NCI-H1105 (cell line): ENCODE data around the gene WDFY3.
"Not testable (repeated sequence)": the region's sequence is repeated elsewhere in the genome, so short reads cannot be mapped to it uniquely, and the experiment has no call there.

Experiments
- DNase-seq: peaks from one replicate; lab custom pipeline; 2025; lab: John Stamatoyannopoulos, UW

WDFY3 gene

DNA sequence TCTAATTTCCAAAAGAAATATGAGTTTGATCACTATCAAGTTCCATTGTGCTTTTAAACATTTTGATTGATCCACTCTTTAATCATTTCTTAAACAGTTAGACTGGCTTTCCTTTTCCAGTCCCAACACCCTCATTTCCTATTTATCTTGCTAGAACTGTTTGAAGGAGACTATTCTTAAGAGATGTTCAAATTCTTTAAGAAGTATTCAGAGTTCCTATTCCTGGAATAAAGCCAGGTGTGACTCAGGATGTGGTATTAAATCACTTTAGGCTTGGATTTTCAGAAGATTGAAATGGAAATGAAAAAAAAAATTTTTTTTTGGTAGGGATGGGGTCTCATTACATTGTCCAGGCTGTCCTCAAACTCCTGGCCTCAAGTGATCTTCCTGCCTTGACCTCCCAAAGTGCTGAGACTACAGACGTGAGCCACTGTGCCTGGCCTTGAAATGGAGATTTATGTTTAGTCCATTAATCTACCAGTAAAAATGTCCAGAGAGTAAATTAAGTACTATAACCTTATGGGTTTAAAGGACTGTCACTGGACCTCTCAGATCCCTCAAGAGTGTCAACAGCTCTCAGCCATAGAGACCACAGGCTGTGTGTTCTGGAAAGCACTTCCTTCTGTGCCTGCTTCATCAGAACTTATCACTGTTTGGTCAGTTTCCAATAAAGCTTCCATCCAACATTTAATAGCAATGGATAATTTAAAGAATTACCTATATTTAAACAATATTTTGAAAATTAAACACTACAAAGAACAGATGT is 292.8 kb downstream of the WDFY3 start:
- DNase-seq, result no peak

GRCh38 chr4:84672177-84672576 is 294.3 kb downstream of the WDFY3 start:
- no peak for DNase-seq

DNA sequence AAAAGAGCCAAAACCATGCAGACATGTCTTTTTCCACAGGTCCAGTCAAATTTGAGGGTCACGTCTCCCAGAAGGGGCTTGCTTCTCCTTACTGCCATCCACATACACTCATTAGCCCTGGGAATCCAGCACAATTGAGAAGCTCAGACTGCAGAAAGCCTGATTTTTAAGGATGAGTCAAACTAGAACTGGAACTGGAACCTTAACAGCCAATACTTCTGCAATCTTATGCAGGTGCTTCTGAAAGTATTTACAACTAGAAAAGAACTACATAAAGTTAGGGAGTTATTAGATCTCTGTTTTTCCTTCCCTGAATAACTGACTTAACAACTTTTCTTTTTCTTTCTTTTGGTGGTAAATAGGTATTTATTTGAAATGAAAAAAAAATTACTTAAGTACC is 297.3 kb downstream of the WDFY3 start:
- no peak for DNase-seq

DNA sequence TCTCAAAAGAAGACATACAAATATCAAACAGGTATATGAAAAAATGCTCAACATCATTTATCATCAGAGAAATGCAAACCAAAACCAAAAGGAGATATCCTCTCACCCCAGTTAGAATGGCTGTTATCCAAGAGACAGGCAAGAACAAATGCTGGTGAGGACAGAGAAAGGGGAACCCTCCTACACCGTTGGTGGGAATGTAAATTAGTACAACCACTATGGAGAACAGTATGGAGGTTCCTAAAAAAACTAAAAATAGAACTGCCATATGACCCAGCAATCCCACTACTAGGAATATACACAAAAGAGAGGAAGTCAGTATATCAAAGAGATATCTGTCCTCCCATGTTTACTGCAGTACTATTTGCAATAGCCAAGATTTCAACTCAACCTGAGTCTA is 300.1 kb downstream of the WDFY3 start:
- DNase-seq, result no peak

DNA sequence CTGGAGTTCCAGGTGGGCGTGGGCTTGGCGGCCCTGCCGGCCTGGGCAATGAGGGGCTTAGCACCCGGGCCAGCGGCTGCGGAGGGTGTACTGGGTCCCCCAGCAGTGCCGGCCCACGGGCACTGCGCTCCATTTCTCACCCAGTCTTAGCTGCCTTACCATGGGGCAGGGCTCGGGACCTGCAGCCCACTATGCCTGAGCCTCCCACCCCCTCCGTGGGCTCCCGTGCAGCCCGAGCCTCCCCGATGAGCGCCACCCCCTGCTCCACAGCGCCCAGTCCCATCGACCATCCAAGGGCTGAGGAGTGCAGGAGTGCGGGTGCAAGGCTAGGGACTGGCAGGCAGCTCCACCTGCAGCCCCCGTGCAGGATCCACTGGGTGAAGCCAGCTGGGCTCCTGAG is 301.7 kb downstream of the WDFY3 start:
- DNase-seq, result not testable (repeated sequence)

- no peak for DNase-seq
These were observed 305.1 kb downstream of the WDFY3 start for GRCh38 chr4:84661191-84661939.

- no peak for DNase-seq
These were observed 305.9 kb downstream of the WDFY3 start for GRCh38 chr4:84660606-84661005.

DNA sequence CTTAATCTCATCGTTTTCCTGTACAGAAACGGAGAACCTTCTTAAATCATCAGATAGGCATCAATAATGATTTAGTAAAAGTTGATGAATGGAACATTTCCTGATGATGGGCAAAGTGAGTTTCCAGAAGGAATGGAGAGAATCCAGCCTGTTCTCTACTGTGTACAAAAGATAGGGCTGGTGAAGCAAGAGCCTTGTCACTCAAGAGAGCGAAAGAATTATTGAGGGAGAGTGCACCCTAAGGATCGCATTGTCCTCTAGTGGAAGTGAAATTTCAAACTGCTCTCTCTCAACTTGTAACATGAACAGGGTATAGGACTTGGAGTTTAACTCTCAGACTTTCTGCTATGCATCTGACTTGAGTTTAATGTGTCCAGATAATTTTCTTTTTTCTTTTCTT is 314.0 kb downstream of the WDFY3 start:
- no peak for DNase-seq

DNA sequence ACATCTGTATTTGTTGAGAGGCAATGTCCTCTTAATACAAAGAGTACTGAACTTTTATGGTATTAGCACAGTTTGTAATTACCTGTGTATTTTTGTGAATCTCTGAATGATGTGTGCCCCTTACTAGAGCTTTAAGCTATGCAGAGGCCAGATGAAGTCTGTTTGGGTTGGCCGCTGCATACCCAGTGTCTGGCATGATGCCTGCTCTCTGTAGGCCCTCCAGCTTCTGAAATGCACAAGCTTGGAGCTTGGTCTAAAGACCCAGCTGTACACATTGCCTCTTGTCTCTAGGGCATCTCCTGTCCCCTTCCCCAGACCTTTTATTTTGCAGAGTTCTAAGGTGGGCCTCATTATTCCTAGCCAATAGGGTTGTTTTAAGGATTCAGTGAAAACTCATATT is 315.0 kb downstream of the WDFY3 start:
- DNase-seq, result no peak

GRCh38 chr4:84648863-84649647 is 317.4 kb downstream of the WDFY3 start:
- DNase-seq, result no peak

DNA sequence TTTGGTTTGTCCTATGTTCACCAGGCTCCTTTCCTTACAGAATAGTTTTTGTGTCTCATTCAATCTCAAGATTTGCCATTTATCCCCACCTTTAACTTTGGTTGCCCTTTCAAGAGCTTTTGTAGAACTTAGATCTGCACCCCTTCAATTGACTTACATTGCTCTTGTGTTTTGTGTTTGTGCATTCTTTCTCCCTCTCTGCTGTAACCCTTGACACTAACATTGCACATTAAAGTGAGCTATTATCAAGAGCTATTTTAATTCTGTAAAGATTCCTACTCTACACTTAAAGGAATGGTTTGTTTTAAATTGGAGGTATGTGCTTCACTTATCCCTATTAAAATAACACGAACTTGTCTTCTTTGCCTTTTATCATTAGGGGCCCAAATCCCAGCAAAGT is 318.3 kb downstream of the WDFY3 start:
- DNase-seq, result no peak

DNA sequence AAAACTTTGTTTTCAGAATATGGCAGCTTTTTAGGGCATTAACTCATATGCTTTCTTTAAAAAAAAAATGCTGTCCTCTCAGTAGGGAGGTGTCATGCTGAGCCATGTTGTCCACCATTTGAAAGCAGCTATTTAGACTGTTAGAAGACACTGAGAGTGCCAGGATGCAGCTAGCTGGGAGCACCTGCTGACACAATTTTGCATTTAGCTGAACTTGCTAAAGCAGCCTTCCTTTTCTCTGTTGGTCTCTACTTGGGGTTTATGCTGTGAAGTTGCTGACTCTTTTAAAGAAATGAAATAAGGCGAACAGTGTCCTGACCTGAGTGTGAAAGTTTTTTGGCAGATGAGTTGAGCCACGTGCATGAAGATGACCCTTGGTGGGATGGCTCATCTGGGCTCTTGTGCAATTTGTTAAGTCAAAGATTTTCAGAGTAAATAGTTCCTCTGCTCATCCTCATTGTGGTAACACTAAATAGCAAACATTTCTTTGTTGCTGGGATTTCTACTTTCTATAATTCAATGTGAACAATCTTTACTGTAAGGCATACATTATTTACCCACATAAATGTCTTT is 319.1 kb downstream of the WDFY3 start:
- DNase-seq, result no peak

- no peak for DNase-seq
These were observed 322.4 kb downstream of the WDFY3 start for GRCh38 chr4:84644087-84644486.

GRCh38 chr4:84639145-84639544 is 327.3 kb downstream of the WDFY3 start:
- DNase-seq, result no peak

DNA sequence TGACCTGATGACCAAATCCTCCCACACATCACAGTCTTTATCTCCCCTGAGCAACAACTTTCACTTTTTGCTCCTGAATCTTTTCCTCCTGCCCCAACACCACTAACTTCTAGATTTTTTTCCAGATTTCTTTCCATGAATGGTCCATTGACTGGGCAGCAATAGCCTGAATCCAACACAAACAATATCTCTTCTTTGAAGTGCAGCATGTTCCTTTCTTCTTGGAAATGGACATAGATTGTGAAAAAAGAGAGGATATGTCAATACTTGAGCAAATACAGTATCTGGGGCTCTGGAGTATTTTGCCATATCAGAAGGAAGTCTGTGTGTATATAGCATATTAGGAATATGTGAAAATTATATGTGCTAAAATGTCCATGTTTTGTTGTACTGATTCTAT is 328.4 kb downstream of the WDFY3 start:
- DNase-seq, result no peak

- DNase-seq, result no peak
These were observed 331.5 kb downstream of the WDFY3 start for GRCh38 chr4:84634961-84635360.

- no peak for DNase-seq
These were observed 334.4 kb downstream of the WDFY3 start for GRCh38 chr4:84632092-84632491.

DNA sequence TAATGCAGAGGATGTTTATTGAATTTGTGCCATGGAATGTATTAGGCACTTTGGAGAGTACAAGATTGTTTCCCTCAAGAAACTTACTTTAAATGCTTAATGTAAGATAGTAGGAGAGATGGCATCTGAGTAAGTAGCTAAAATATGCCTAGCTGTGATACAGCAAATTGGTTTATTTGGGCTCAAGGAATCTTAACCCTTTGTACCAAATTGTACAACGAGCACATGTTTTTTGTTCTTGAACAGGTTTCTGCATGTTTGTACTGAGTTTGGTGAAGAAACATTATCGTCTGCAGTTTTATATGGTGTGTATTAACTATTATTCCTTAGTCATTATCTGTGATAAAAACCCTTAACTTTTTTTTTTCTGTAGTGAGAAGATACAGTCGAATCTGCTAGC is 334.9 kb downstream of the WDFY3 start:
- DNase-seq, result no peak

GRCh38 chr4:84626673-84627072 is 339.8 kb downstream of the WDFY3 start:
- no peak for DNase-seq

DNA sequence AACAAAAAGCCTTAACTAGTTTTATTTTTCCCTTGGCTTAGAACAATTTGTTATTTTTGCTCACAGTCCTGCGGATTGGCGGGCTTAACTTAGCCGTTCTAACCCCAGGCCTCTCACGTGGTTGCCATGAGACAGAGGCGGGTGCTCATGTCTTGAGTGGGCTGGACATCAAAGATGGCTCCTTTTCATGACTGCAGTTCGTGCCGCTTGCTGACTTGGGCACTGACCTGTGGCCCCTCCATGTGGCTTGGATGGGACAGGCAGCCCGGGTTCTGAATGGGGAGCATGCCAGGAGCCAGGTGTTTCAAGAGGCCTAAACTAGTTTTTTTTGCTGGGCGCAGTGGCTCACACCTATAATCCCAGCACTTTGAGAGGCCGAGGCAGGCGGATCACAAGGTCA is 342.8 kb downstream of the WDFY3 start:
- DNase-seq, result no peak

GRCh38 chr4:84622959-84623358 is 343.5 kb downstream of the WDFY3 start:
- no peak for DNase-seq
